Body of pancreas (tissue), 4 donors: ENCODE measurements around the gene SETBP1. TPM values are rescaled to one million over a fixed set of nuclear protein-coding genes. Genes with fewer than 3 reads are reported as not detected.

Experiments used
- ATAC-seq: fragments of 150-250 bp; one replicate; pipeline ENCODE4 v1.9.1; 2016
- DNase-seq, 4 donors: peaks; one replicate each; pipeline ENCODE4 v3.0.0-alpha.2; 2019
- H3K27ac ChIP-seq, 4 donors: fragments of 200-600 bp; sonication (generic); 1 replicate in 3 of 4; 2 replicates in 1 of 4; pipeline versions ENCODE4 v1.5.1 to v1.6.1; 2016 to 2019; ENCODE audit warnings: mild to moderate bottlenecking in 1 of 4, mixed read lengths in 1 of 4, moderate library complexity in 1 of 4
- H3K27me3 ChIP-seq, 2 donors: fragments of 200-600 bp; sonication (generic); one replicate each; pipeline ENCODE4 v1.6.0; 2016; ENCODE audit warnings: mild to moderate bottlenecking in 1 of 2
- H3K36me3 ChIP-seq, 2 donors: fragments of 200-600 bp; sonication (generic); replicated peaks in 1 of 2; 2 replicates each; pipeline ENCODE4 v1.5.1; 2016; ENCODE audit warnings: low read depth in 2 of 2; ENCODE audit not compliant: insufficient read depth in 1 of 2
- H3K4me1 ChIP-seq: fragments of 200-600 bp; sonication (generic); one replicate; pipeline ENCODE4 v1.6.0; 2016
- H3K4me3 ChIP-seq, 2 donors: fragments of 200-600 bp; sonication (generic); 1 replicate in 1 of 2; 2 replicates in 1 of 2; pipeline ENCODE4 v1.5.1; 2016 to 2019
- H3K9me3 ChIP-seq, 3 donors: fragments of 200-600 bp; sonication (generic); 1 replicate in 2 of 3; 2 replicates in 1 of 3; pipeline ENCODE4 v1.5.1; 2016
- CTCF ChIP-seq, 7 experiments: fragments of 450-650 bp in 4 of 7; fragments of 200-600 bp in 3 of 7; sonication (generic) in 3 of 7; IDR thresholded peaks; one replicate each; pipeline ENCODE4 v1.5.1; 2016 to 2019; ENCODE audit warnings: antibody characterized with exemption in 7 of 7
- POLR2A ChIP-seq, 3 donors: fragments of 450-650 bp; IDR thresholded peaks; one replicate each; pipeline ENCODE4 v1.6.1; 2016; ENCODE audit warnings: antibody characterized with exemption in 3 of 3, mild to moderate bottlenecking in 2 of 3
- WGBS, 2 donors: methylation state at CpG; one replicate each; pipeline ENCODE4 v1.1.5; 2017; 5-methylcytosine and 5-hydroxymethylcytosine counted together
- intact Hi-C: fragments of 100-400 bp; cut with DNase I; formaldehyde crosslinking; loops from one replicate; pipeline ENCODE4 v1.15.1; 2023
- total RNA-seq, 2 donors: library from RNA; depleted of rRNA; stranded (reverse); fragments of >200 nt; gene quantifications; one replicate each; pipeline ENCODE4 v1.1.0, GENCODE V29; 2016

SETBP1 gene
- total RNA-seq, 2 donors from 2014 or later: 23.6 to 37.2 TPM

DNA sequence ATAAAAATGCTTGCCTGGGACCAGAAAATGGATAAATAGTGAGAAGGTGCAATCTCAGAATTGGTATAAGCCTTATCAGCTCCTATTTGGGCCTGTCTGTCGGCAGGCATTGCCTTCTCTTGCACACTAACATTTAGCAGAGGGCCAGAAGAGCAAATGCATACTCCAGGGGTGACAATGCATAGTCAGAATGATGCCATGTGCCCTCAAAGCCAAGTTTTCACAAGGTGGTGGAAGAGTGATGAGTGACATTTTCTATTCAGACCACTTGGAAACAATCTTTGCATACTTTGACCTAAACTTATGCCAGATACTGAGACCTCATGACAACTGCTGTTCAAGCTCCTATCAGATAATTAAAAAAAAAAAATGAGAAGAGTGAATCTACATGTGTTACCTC, 276.3 kb downstream of the SETBP1 start:
- H3K36me3 ChIP-seq: no peaks in the 10 kb centered on the region
- DNase-seq (no peak), ATAC-seq (no peak)
- H3K4me3 ChIP-seq: no peak overlapping the region
- no peak for TF ChIP-seq CTCF (IDR thresholded peaks at IDR 0.05)
- TF ChIP-seq POLR2A (IDR thresholded peaks at IDR 0.05): no peak
- 91 to 100% methylated on average over 1 of the region's 1 CpG for WGBS, 2 donors
- no peak overlapping the region for H3K27ac ChIP-seq
- peaks cover 24% of the 10 kb centered on the region for H3K4me1 ChIP-seq
- intact Hi-C loops: no loop called here
- no peaks in the 10 kb centered on the region for H3K9me3 ChIP-seq
- H3K27me3 ChIP-seq: no peaks in the 10 kb centered on the region

DNA sequence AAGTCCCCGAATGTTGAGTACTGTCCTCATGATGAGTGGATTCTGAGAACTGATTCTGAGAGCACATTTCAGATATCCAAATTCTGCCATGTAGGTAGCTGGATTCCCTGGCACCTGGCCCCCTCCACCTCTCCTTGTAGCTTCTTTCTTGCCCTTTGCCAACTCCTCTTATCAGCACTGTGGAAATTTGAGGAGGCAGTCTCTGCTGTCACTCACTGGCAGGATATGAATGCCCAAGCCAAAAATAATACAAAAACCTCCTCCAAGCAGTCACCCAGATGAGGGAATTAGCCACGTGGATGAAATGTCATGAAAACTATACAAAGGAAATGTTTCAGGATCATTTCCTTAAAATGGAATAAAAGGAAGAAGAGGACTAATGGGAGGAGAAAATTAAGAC, 276.8 kb downstream of the SETBP1 start:
- ATAC-seq (no peak), DNase-seq (no peak)
- intact Hi-C loops: no loop called here
- 58 to 61% methylated on average over 2 of the region's 2 CpGs for WGBS, 2 donors
- Histone ChIP-seq H3K36me3 (no peaks in the 10 kb centered on the region), H3K9me3 (no peaks in the 10 kb centered on the region), H3K4me3 (no peak overlapping the region), H3K4me1 (peaks cover 24% of the 10 kb centered on the region), H3K27me3 (no peaks in the 10 kb centered on the region), H3K27ac (no peak overlapping the region)
- TF ChIP-seq POLR2A (IDR thresholded peaks at IDR 0.05) (no peak), CTCF (IDR thresholded peaks at IDR 0.05) (no peak)

DNA sequence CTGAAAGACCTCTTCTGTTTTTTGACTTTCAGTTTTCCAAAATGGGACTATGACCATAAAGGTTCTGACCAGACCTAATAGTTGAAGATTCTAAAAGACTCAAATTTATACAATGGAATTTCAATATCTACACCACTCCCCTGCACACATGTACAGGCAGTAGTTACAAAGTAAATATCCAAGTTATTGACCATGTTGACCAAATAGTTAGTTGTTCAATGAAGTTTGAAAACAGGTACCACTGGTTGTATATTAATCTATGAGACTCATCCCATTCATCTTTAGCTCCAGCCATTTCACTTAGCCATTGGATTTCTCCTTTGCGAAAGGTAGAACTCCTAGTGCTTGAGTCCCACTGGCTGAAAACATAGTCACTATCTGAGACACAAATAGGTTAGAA, 277.4 kb downstream of the SETBP1 start:
- no peaks in the 10 kb centered on the region for H3K27me3 ChIP-seq
- intact Hi-C loops: no loop called here
- DNase-seq: no peak
- no peak for ATAC-seq
- no peak overlapping the region for H3K27ac ChIP-seq
- TF ChIP-seq CTCF (IDR thresholded peaks at IDR 0.05) (no peak), POLR2A (IDR thresholded peaks at IDR 0.05) (no peak)
- H3K36me3 ChIP-seq: no peaks in the 10 kb centered on the region
- H3K4me1 ChIP-seq: peaks cover 24% of the 10 kb centered on the region
- no peaks in the 10 kb centered on the region for H3K9me3 ChIP-seq
- no peak overlapping the region for H3K4me3 ChIP-seq
- 96 to 100% methylated on average over 1 of the region's 1 CpG for whole genome bisulfite sequencing, 2 donors

DNA sequence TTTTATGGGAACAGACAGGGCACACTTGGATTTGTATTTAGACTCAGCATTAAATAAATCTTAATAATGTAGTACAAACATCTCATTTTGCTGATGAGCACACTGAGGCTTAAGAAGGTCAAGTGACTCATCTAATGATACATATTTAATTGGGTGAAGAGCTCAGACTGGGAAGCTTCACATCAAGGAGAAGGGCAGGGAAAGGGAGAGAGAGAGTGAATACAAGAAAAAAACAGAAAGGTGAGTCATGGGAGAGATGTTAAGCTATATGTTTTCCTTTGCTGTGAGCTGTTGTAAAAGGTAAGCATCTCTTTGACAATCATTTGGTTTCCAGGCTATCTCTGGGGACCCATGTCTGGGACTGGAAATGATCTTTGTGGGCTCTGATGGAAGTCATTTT, 277.8 kb downstream of the SETBP1 start:
- Histone ChIP-seq H3K9me3 (no peaks in the 10 kb centered on the region), H3K27me3 (no peaks in the 10 kb centered on the region), H3K4me1 (peaks cover 24% of the 10 kb centered on the region), H3K36me3 (no peaks in the 10 kb centered on the region), H3K27ac (no peak overlapping the region), H3K4me3 (no peak overlapping the region)
- no peak for DNase-seq
- no peak for ATAC-seq
- intact Hi-C loops: no loop called here
- TF ChIP-seq POLR2A (IDR thresholded peaks at IDR 0.05): no peak
- TF ChIP-seq CTCF (IDR thresholded peaks at IDR 0.05): no peak

DNA sequence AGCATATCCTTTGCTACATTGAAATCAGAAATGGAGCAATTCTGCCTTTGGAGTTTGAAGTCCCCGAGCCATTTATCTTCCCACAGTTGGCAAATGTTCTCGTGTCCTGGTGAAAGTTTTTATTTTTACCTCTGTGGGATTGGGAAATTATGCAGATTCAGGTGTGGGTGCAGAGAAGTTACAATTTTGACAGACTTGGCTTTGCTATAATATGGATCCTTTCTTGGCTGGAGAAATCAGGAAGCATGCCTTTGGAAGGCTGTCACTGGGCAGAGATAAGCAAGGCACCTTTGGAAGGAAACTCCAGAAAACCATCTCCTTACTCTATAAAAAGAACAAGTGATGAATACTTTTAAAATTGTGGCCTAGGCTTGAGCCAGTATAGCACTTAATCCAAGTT, 278.3 kb downstream of the SETBP1 start:
- H3K9me3 ChIP-seq: no peaks in the 10 kb centered on the region
- 39 to 48% methylated on average over 2 of the region's 2 CpGs for WGBS, 2 donors
- ATAC-seq (no peak), DNase-seq (no peak)
- H3K27ac ChIP-seq: no peak overlapping the region
- no peak for TF ChIP-seq POLR2A (IDR thresholded peaks at IDR 0.05)
- no peak for TF ChIP-seq CTCF (IDR thresholded peaks at IDR 0.05)
- intact Hi-C loops: no loop called here
- no peaks in the 10 kb centered on the region for H3K36me3 ChIP-seq
- H3K4me3 ChIP-seq: no peak overlapping the region
- H3K27me3 ChIP-seq: no peaks in the 10 kb centered on the region
- peaks cover 24% of the 10 kb centered on the region for H3K4me1 ChIP-seq
